Stimulated activated naive CD8-positive, alpha-beta T cell treated with anti-CD3 and anti-CD28 coated beads, Interleukin-15, amount 100 ng/mL, for 72 hours (primary cell): ENCODE results near the gene SLC26A6.

Experiments
- ATAC-seq: fragments of 150-1000 bp; cut with Tn5 transposase; 2 replicates; pipeline ENCODE4 v1.10.0; 2021; ENCODE audit warnings: mild to moderate bottlenecking, moderate library complexity
- DNase-seq, 2 donors: peaks; one replicate each; pipeline ENCODE4 v3.0.0; 2021 to 2022
- H3K27ac Mint-ChIP-seq, 2 donors: one replicate each; pipeline ENCODE4 v1.8.0; 2022; ENCODE audit warnings: mild to moderate bottlenecking in 2 of 2, mixed read lengths in 2 of 2, moderate library complexity in 2 of 2
- H3K27me3 Mint-ChIP-seq: one replicate; pipeline ENCODE4 v1.8.0; 2022; ENCODE audit warnings: mixed read lengths
- H3K4me1 Mint-ChIP-seq: one replicate; pipeline ENCODE4 v1.8.0; 2022; ENCODE audit warnings: mild to moderate bottlenecking, mixed read lengths
- H3K4me3 Mint-ChIP-seq, 2 donors: one replicate each; pipeline ENCODE4 v1.8.0; 2022; ENCODE audit warnings: mild to moderate bottlenecking in 2 of 2, mixed read lengths in 2 of 2, moderate library complexity in 1 of 2
- H3K9me3 Mint-ChIP-seq, 2 donors: one replicate each; pipeline ENCODE4 v1.8.0; 2022; ENCODE audit warnings: mixed read lengths in 2 of 2

Gene SLC26A6

DNA sequence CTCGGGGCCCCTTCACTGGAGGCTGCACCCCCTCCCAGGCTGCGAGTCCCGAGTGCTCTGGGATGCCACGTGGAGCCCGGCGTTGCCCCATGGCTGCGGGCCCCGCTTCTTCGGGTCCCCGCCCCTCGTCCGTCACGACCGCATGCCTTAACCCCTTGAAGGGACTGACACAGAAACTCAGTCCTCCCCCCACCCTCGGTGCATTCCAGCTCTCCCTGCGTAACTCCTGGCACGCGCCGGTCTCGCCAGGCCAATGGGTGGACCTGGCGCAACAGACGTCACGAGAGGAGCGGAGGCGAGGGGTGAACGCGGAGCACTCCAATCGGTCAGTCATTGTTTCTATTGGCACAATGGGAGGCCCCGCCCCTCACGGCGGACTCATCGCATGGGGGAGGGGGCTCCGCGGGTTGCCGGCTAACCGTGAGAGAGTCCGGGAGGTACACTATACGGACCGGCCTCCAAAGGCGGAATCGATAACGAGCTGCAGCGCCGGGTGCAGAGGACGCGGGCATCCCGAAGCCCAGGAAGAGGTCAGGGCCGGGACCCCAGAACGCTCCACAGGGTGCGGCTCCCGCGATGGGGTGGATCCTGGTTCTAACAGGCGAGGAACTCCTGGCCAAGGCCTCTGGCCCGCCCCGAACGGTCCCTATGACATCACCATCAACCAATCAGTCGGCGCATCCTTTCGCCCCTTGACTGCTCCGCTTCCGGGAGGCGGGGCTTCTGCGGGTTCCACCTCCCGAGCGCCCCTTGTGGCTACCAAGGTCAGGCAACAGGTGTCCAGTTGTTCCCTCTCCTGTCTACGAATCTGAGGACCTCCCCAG is 28.4 kb upstream of the SLC26A6 start:
- no peaks in the 10 kb centered on the region for H3K9me3 Mint-ChIP-seq

DNA sequence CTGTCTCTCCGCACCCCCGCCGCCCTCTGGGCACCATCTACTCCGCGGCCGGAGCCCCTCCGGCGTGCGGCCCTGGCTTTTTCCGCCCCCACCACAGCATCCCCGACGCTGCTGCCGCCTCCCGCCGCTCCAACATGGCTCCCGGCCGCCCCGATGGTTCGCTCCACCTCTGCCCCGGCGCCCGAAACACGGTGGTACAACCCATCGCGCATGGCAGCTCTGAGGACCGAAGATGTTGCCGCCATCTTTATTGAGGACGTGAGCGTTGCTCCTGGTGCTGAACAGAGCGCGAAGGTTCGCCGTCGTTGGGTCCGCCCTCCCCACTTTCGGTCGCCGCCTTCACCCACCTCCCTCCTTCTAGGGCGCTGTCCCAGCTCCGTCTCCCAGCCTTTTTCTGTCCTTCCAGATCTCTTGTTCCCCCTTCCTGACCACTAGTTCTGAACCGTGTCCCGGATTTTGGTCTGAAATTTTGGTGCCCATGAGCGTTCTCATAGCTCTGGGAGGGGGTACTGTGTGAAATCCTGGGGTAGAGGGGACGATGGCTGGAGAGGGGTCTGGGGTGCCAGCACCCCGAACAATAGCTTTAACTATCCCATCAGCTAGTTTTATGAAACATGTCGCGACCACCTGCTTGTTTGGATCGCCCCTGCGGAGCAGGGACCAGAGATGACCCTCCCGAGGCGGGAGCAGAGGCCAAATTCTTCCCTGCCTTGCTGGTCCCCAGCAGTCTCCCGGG is 27.7 kb upstream of the SLC26A6 start, which contains the start of gene CELSR3:
TSS of gene CELSR3 (minus strand) at position 134 of the 736 bp plus-strand sequence. CDS start 252 bp downstream, outside the sequence.
- peaks cover 33% of the 10 kb centered on the region for H3K4me1 Mint-ChIP-seq
- ATAC-seq, result peak; percentile 55
- peaks cover 45% of the 10 kb centered on the region for H3K27me3 Mint-ChIP-seq

More for the DNA sequence above, 28.4 kb upstream of the SLC26A6 start:
- ATAC-seq, result peak; percentile 91
- H3K27me3 Mint-ChIP-seq, result peaks cover 45% of the 10 kb centered on the region
- peak overlapping the region; percentile 92 for H3K4me3 Mint-ChIP-seq
- H3K27ac Mint-ChIP-seq, result peak overlapping the region; percentile 92 to 93
- H3K4me1 Mint-ChIP-seq, result peaks cover 33% of the 10 kb centered on the region
- DNase-seq, result peak; percentile 94 to 96

DNA sequence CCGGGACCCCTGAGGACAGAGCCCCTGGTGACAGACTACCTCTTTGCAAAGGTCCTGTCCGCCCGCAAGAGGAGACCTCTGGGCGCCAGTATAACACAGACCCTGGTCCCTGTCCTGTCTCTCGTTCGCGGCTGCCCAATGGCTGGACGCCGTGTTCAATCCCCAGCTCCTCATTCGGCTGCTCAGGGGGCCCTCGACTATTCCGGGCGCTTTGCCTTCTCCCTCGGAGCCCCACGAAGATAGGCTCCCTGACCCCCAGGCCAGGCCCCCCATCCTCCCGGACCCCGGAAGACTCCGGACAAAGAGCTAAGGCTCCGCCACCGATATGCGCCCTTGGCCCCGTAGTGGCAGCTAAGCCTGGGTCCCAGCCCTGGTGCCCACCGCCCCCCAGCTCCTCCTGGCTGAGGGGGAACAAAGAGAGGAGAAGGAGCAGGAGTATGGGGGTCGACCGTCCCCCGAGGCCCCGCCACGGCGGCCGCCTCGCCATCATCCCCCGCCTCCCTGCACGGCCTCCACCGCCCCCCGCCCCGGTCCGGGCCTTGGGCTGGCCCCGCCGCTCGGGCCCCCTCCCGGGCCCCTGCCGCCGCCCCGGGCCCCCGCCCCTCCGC is 27.0 kb upstream of the SLC26A6 start:
- Mint-ChIP-seq H3K27me3 (peaks cover 45% of the 10 kb centered on the region), H3K9me3 (no peaks in the 10 kb centered on the region), H3K4me1 (peaks cover 38% of the 10 kb centered on the region), H3K27ac (no peak overlapping the region), H3K4me3 (peak overlapping the region; percentile 71 to 92)
- no peak for ATAC-seq
- DNase-seq, result no peak

More for the DNA sequence above, 27.7 kb upstream of the SLC26A6 start, which contains the start of gene CELSR3:
- Mint-ChIP-seq H3K27ac (peak within 1 kb of the TSS; percentile 92 to 93), H3K9me3 (no peaks in the 10 kb centered on the region), H3K4me3 (peak within 1 kb of the TSS; percentile 92)
- peak; percentile 69 to 82 for DNase-seq

DNA sequence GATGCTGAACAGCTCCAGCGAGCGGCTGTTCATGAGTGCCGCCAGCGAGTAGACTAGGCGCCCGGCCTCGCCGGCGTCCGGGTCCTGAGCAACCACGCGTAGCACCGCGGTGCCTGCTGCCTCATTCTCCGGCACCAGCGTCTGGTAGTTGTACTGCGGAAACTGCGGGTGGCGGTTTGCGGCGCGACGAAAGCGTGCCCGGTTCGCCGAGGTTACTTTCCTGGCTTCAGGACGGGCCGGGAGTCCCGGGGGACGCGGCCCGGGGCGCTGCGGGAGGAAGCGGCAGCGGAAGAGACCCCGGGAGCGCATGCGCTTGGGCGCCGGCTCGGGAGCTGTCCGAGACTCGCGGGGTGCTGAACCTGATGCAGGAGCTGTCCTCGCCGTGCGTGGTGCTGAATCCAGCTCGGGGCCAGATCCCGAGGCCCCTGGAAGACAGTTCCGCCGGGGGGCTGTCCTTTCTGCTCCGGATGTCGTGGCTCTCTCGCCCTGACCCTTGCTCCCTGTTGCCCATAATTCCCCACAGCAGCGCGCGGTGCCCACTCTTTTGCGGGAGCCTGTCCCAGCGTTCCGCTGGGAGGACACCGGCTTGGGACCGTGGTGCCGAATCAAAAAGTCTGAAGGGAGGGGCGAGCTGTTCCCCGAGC is 26.4 kb upstream of the SLC26A6 start:
- Mint-ChIP-seq H3K4me1 (peaks cover 44% of the 10 kb centered on the region), H3K27me3 (peaks cover 45% of the 10 kb centered on the region), H3K9me3 (no peaks in the 10 kb centered on the region), H3K4me3 (peak overlapping the region; percentile 54 to 71), H3K27ac (no peak overlapping the region)
- DNase-seq, result peak; percentile 75 to 86
- no peak for ATAC-seq

DNA sequence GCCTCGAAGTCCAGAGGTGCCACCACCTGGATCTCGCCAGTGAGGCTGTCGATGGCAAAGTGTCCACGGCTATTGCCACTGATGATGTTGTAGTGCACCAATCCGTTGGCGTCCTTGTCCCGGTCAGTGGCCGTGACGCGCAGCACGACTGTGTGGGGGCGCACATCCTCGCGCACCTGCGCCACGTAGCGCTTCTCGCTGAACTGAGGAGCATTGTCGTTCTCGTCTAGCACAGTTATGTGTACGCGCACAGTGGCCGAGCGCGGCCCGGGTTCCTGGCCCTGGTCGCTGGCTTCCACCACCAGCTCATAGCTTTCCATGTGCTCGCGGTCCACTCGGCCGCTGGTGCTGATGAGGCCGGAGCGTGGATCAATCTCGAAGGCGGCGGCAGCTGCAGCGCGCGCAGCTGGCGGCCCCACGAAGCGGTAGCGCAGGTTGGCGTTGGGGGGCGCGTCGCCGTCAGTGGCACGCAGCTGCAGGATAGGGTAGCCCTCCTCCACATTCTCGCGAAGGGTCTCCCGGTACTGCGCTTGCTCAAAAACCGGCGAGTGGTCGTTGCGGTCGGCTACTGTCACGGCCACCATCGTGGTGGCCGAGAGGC is 25.6 kb upstream of the SLC26A6 start:
- H3K9me3 Mint-ChIP-seq, result no peaks in the 10 kb centered on the region
- peak overlapping the region in 1 of 2 donors; percentile 78 for H3K27ac Mint-ChIP-seq
- peaks cover 47% of the 10 kb centered on the region for H3K4me1 Mint-ChIP-seq
- H3K27me3 Mint-ChIP-seq, result peaks cover 45% of the 10 kb centered on the region
- DNase-seq (no peak), ATAC-seq (no peak)
- H3K4me3 Mint-ChIP-seq, result peak overlapping the region; percentile 45 to 54

DNA sequence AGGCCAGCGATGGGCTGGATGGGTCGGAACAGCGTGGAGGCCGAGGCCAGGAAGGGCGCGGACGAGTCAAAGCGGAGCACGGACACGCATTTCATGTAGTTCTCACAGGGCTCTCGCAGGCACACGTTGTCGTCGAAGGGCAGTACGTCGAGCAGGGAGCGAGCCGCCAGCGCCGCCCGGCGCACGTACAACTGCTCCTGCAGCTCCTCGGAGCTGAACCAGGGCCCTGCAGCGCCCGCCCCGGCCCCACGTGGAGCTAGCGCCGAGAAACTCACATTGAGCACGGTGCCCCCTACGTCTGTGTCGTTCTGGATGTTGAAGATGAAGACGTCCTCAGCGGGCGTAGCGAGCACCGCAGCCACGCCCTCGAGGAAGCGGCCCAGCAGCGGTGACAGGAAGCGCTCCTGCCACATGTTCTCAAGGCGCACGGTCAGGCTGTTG is 21.6 kb upstream of the SLC26A6 start:
- ATAC-seq, result peak; percentile 26
- H3K4me3 Mint-ChIP-seq, result peak overlapping the region; percentile 84 to 90

DNA sequence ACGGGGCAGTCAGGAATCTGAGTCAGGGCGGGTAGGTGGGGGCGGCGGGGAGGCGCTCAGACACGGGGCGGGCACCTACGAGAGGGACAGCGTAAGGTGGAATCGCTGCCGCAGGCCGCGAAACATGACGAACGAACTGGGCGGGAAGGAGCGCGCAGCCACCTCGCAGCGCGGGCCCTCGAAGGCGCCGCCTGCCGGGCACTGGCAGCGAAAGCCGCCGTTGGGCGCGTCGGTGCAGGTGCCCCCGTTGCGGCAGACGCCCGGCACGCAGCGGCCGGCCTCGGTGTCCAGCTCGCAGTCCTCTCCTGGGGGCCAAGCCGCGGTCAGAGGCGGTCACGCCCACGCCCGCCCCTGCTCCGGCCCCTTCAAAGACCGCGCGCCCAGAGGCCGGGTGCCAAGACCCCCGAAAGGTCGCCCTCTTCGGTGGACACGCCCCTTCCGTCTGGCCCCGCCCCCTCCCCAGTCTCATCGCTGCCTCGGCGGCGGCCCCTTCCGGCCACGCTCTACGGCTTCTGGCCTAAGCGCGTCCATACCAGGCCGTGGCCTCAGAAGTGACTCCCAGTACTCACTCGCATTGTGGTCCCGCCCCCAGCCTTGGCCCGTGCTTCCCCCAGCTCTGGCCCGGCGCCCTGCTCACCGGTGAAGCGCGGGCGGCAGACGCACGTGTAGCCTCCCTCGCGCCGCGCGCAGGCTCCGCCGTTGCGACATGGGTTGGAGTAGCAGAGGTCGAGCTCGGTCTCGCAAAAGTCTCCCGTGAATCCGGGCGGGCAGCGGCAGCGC is 21.0 kb upstream of the SLC26A6 start:
- H3K27ac Mint-ChIP-seq, result peak overlapping the region; percentile 87 to 91
- H3K4me3 Mint-ChIP-seq, result peak overlapping the region; percentile 84 to 90
- DNase-seq, result peak; percentile 91 to 93
- H3K9me3 Mint-ChIP-seq, result no peaks in the 10 kb centered on the region
- H3K4me1 Mint-ChIP-seq, result peaks cover 37% of the 10 kb centered on the region
- ATAC-seq, result peak; percentile 83
- peaks cover 18% of the 10 kb centered on the region for H3K27me3 Mint-ChIP-seq

More for the DNA sequence above, 21.6 kb upstream of the SLC26A6 start:
- peak overlapping the region; percentile 87 to 91 for H3K27ac Mint-ChIP-seq
- DNase-seq, result peak; percentile 50 to 63
- H3K9me3 Mint-ChIP-seq, result no peaks in the 10 kb centered on the region
- H3K27me3 Mint-ChIP-seq, result peaks cover 24% of the 10 kb centered on the region
- H3K4me1 Mint-ChIP-seq, result peaks cover 43% of the 10 kb centered on the region

DNA sequence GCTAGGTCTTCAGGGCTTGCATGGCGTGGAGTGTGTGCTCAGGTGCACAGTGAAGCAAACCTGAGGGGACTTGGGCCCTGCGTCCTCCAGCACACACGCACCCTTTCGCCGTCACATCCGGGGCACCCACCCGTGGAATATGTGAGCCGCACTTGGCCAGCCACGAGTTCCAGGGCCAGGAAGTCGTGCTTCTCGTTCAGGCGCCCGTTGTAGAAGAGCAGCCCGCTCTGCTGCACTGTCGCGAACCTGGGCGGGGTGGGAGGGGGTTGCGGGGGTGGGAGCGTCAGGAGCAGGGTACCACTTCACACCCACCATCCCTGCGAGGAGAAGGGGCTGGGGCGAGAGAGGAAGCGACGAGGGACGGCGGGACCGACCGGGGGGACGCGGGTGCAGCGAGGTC is 20.3 kb upstream of the SLC26A6 start:
- Mint-ChIP-seq H3K27me3 (peaks cover 11% of the 10 kb centered on the region), H3K27ac (peak overlapping the region; percentile 71 to 85), H3K4me3 (peak overlapping the region; percentile 82 to 90), H3K4me1 (peaks cover 32% of the 10 kb centered on the region), H3K9me3 (no peaks in the 10 kb centered on the region)
- ATAC-seq (peak; percentile 53), DNase-seq (peak; percentile 46 to 68)

DNA sequence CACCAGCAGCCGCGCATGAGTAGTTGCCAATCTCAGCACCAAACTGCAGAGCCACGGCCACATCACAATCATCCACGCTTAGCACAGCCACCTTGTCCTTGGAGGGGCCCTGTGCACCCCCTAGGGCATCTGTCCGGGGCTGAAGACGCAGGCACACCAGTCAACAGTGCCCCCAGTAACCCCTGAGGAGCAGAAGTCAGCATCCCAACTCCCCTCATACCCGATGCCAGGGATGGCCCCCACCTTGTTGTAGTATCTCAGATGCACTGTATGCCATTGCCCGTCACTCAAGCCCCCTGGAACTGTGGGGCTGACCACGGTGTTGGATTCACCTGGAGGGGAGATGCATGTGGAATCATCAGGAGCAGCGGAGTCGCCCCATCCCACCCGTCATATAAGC is 19.8 kb upstream of the SLC26A6 start:
- H3K27ac Mint-ChIP-seq, result peak overlapping the region; percentile 71 to 73
- H3K4me1 Mint-ChIP-seq, result peaks cover 32% of the 10 kb centered on the region
- peaks cover 6% of the 10 kb centered on the region for H3K27me3 Mint-ChIP-seq
- peak overlapping the region; percentile 82 to 90 for H3K4me3 Mint-ChIP-seq
- H3K9me3 Mint-ChIP-seq, result no peaks in the 10 kb centered on the region
- ATAC-seq, result no peak
- no peak for DNase-seq

DNA sequence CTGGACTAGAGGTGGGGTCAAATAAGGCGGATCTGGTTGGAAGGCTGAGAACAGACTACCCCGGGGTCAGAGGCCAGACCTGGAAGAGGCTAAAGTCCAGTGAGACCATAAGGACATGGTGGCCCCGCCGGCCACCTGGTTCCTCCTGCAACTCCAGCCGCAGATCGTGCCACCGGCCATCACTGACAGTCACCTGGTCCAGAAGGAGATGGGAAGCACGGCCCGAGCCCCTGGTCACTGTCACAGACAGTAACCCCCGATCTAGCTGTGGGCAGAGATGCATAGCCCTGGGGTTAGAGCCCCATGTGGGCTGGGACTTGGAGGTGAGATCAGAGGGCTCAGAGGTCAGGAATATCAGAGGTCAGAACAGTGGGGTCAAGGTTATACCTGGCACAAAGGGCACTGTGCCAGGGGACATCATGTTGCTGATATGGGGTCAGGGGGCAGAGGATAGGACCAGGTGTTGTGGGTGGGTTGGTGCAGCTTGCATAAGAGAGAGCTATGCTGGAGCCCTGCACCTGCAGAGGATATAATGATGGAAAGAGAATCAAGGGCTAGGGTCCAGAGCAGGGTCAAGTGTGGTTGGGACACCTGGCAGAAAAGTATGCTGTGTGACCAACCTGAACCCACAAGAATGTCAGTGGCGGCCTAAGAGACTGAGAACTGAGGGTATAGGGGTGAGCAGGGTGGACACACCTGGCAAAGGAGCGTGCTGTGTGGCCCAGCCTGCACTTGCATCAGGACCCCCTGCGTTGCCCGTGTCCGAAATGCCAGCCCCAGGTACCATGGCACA is 17.9 kb upstream of the SLC26A6 start:
- peaks cover 32% of the 10 kb centered on the region for H3K4me1 Mint-ChIP-seq
- no peaks in the 10 kb centered on the region for H3K9me3 Mint-ChIP-seq
- ATAC-seq (no peak), DNase-seq (no peak)
- no peaks in the 10 kb centered on the region for H3K27me3 Mint-ChIP-seq
- no peak overlapping the region for H3K27ac Mint-ChIP-seq
- H3K4me3 Mint-ChIP-seq, result no peak overlapping the region

DNA sequence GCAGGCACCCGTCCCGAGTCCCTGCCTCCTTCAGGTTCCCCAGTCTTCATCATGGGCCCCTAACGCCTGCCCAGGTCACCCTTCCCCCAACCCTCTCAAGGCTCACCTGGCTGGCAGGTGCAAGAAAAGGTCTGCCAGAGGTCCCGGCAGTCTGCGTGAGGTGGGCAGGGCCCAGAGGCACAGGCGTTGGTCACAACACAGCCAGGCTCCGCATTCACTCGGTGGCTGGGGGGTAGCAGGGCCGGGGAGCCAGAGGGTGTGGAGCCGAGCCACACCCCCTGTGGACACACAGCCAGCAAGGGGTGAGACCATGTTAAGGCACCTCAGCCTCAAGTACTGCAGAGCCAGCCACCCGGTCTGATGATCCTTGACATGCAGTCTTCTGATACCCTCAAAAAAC is 16.5 kb upstream of the SLC26A6 start:
- no peak overlapping the region for H3K27ac Mint-ChIP-seq
- no peak for ATAC-seq
- H3K27me3 Mint-ChIP-seq, result no peaks in the 10 kb centered on the region
- H3K4me3 Mint-ChIP-seq, result no peak overlapping the region
- H3K9me3 Mint-ChIP-seq, result no peaks in the 10 kb centered on the region
- DNase-seq, result no peak
- peaks cover 23% of the 10 kb centered on the region for H3K4me1 Mint-ChIP-seq

DNA sequence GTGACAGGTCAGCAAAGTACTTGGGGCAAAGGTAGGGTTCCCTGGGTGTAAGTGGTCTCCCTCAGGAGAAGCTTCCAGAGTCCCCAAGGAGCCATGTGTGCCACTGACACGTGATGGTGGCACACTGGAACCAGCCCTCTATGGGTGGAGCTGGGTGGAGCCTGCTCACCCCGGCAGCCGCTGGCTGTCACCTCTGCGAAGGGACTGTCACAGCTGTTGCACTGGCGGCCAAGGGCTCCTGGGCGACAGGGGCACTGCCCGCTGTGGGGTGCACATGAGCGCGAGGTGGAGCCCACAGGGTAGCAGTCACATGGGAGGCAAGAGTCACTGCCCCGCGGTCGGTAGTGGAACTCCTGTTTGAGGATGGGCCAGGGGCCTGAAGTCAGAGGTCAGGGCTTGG is 15.5 kb upstream of the SLC26A6 start:
- no peak overlapping the region for H3K4me3 Mint-ChIP-seq
- no peak overlapping the region for H3K27ac Mint-ChIP-seq
- DNase-seq (no peak), ATAC-seq (no peak)
- peaks cover 17% of the 10 kb centered on the region for H3K4me1 Mint-ChIP-seq
- H3K27me3 Mint-ChIP-seq, result no peaks in the 10 kb centered on the region
- H3K9me3 Mint-ChIP-seq, result no peaks in the 10 kb centered on the region

DNA sequence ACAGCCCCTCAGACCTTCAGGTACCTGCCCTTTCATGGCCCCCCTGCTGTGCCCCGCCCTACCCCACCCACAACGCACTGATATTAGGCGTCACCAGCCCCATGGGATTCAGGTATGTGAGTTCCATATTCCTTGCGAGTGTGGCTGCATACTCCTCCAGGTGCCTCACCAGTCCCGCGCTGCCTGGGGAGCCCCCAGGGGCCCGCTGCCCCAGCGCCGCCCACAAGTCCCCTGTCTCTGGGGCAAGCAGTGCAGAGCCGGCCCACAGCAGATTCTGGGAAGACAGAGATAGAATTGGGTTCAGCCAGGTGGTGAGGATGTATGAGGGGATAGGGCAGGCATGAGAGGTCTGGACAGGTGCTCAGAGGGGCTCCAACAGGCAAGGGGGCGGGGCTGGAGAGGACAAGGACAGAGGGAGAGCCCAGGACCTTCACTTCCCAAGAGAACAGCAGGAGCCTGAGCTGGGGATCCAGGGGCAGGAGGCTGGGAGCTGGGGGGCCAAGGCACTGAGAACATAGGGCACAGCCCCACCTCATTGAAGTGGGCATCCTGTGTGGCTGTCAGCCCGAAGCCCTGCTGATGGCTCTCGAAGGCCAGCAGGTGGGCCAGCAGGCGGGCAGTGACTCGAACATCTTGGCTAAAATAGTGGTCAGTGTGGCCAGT is 13.1 kb upstream of the SLC26A6 start:
- DNase-seq (no peak), ATAC-seq (no peak)
- Mint-ChIP-seq H3K4me3 (no peak overlapping the region), H3K27ac (peak overlapping the region in 1 of 2 donors; percentile 88), H3K9me3 (no peaks in the 10 kb centered on the region), H3K4me1 (no peaks in the 10 kb centered on the region), H3K27me3 (no peaks in the 10 kb centered on the region)
